ENCODE measurements around the gene OCRL. TPM values are rescaled to one million over a fixed set of nuclear protein-coding genes. Genes with fewer than 3 reads are reported as not detected.

OCRL gene
- total RNA-seq, 1 donor from 2014 or later, result 34.3 TPM

- H3K27ac Mint-ChIP-seq (ENCODE audit: unreplicated experiment), result no peak overlapping the region
- no peak for TF ChIP-seq CTCF (IDR thresholded peaks at IDR 0.05; ENCODE audit: partially characterized antibody, unreplicated experiment)
- DNase-seq, result no peak
- H3K36me3 Mint-ChIP-seq (ENCODE audit: unreplicated experiment), result no peaks in the 10 kb centered on the region
- H3K4me3 Mint-ChIP-seq (ENCODE audit: unreplicated experiment), result peak overlapping the region; percentile 91
- peaks cover 4% of the 10 kb centered on the region for H3K9me3 Mint-ChIP-seq (ENCODE audit: unreplicated experiment)
- H3K27me3 Mint-ChIP-seq (ENCODE audit: unreplicated experiment), result peaks cover 4% of the 10 kb centered on the region
- peaks cover under 1% of the 10 kb centered on the region for H3K4me1 Mint-ChIP-seq (ENCODE audit: low read depth, unreplicated experiment)
Measured at GRCh38 chrX:129524250-129524850, 15.7 kb upstream of the OCRL start.

- H3K9me3 Mint-ChIP-seq (ENCODE audit: unreplicated experiment), result peaks cover 4% of the 10 kb centered on the region
- no peaks in the 10 kb centered on the region for H3K36me3 Mint-ChIP-seq (ENCODE audit: unreplicated experiment)
- H3K27me3 Mint-ChIP-seq (ENCODE audit: unreplicated experiment), result peaks cover 4% of the 10 kb centered on the region
- H3K4me3 Mint-ChIP-seq (ENCODE audit: unreplicated experiment), result no peak overlapping the region
- H3K4me1 Mint-ChIP-seq (ENCODE audit: low read depth, unreplicated experiment), result no peaks in the 10 kb centered on the region
- DNase-seq, result no peak
- H3K27ac Mint-ChIP-seq (ENCODE audit: unreplicated experiment), result no peak overlapping the region
- no peak for TF ChIP-seq CTCF (IDR thresholded peaks at IDR 0.05; ENCODE audit: partially characterized antibody, unreplicated experiment)
Measured at GRCh38 chrX:129525162-129525561, 14.9 kb upstream of the OCRL start.

- Mint-ChIP-seq H3K9me3 (ENCODE audit: unreplicated experiment) (peaks cover 4% of the 10 kb centered on the region), H3K4me1 (ENCODE audit: low read depth, unreplicated experiment) (no peaks in the 10 kb centered on the region), H3K36me3 (ENCODE audit: unreplicated experiment) (no peaks in the 10 kb centered on the region), H3K27ac (ENCODE audit: unreplicated experiment) (no peak overlapping the region), H3K27me3 (ENCODE audit: unreplicated experiment) (peaks cover 4% of the 10 kb centered on the region), H3K4me3 (ENCODE audit: unreplicated experiment) (no peak overlapping the region)
- no peak for TF ChIP-seq CTCF (IDR thresholded peaks at IDR 0.05; ENCODE audit: partially characterized antibody, unreplicated experiment)
- DNase-seq, result no peak
Measured at GRCh38 chrX:129525896-129526295, 14.2 kb upstream of the OCRL start.

GRCh38 chrX:129529685-129530281 is 10.3 kb upstream of the OCRL start:
- no peaks in the 10 kb centered on the region for H3K36me3 Mint-ChIP-seq (ENCODE audit: unreplicated experiment)
- no peaks in the 10 kb centered on the region for H3K27me3 Mint-ChIP-seq (ENCODE audit: unreplicated experiment)
- no peak for TF ChIP-seq CTCF (IDR thresholded peaks at IDR 0.05; ENCODE audit: partially characterized antibody, unreplicated experiment)
- H3K4me1 Mint-ChIP-seq (ENCODE audit: low read depth, unreplicated experiment), result no peaks in the 10 kb centered on the region
- H3K9me3 Mint-ChIP-seq (ENCODE audit: unreplicated experiment), result no peaks in the 10 kb centered on the region
- DNase-seq, result no peak
- H3K4me3 Mint-ChIP-seq (ENCODE audit: unreplicated experiment), result no peak overlapping the region
- H3K27ac Mint-ChIP-seq (ENCODE audit: unreplicated experiment), result no peak overlapping the region

GRCh38 chrX:129530410-129530809 is 9.6 kb upstream of the OCRL start:
- Mint-ChIP-seq H3K27me3 (ENCODE audit: unreplicated experiment) (no peaks in the 10 kb centered on the region), H3K4me1 (ENCODE audit: low read depth, unreplicated experiment) (no peaks in the 10 kb centered on the region), H3K27ac (ENCODE audit: unreplicated experiment) (no peak overlapping the region), H3K9me3 (ENCODE audit: unreplicated experiment) (no peaks in the 10 kb centered on the region), H3K36me3 (ENCODE audit: unreplicated experiment) (no peaks in the 10 kb centered on the region), H3K4me3 (ENCODE audit: unreplicated experiment) (no peak overlapping the region)
- no peak for DNase-seq
- no peak for TF ChIP-seq CTCF (IDR thresholded peaks at IDR 0.05; ENCODE audit: partially characterized antibody, unreplicated experiment)

Data from glutamatergic neuron (in vitro differentiated cells).